Bronchial epithelial cell (primary cell): ENCODE data around the gene KNDC1. TPM values are rescaled to one million over a fixed set of nuclear protein-coding genes. Genes with fewer than 3 reads are reported as not detected.

Experiments
- DNase-seq: peaks from one replicate; pipeline ENCODE4 v3.0.0-alpha.2; 2010; ENCODE audit warnings: low read depth
- FAIRE-seq: peaks from 2 replicates; lab custom pipeline; 2011; peaks lifted over from hg19 to GRCh38; lab: Jason Lieb, UNC
- H3K27me3 ChIP-seq: 2 replicates; pipeline ENCODE4 v1.5.1; 2011; ENCODE audit warnings: low read length; ENCODE audit not compliant: control insufficient read depth, insufficient read depth
- H3K36me3 ChIP-seq: 2 replicates; pipeline ENCODE4 v1.5.1; 2011; ENCODE audit warnings: low read length; ENCODE audit not compliant: control insufficient read depth, insufficient read depth
- H3K4me3 ChIP-seq: 2 replicates; pipeline ENCODE4 v1.5.1; 2011; ENCODE audit warnings: mild to moderate bottlenecking, low read depth, low read length, control low read depth
- total RNA-seq: library from RNA; depleted of rRNA; stranded (reverse); fragments of >200 nt; gene quantifications from 2 replicates; pipeline ENCODE4 v1.2.1, GENCODE V29; 2014
- TF ChIP-seq, protein P1 (sequence below): IDR thresholded peaks from 2 replicates; pipeline ENCODE4 v1.5.1; 2011; ENCODE audit warnings: mild to moderate bottlenecking, moderate library complexity, low read length, control low read depth, inconsistent platforms; ENCODE audit not compliant: insufficient read depth, severe bottlenecking

Gene KNDC1
- total RNA-seq, 1 donor from 2014 or later = under 0.01 TPM

- no peaks in the 10 kb centered on the region for H3K27me3 ChIP-seq
- no peaks in the 10 kb centered on the region for H3K36me3 ChIP-seq
- DNase-seq = no peak
- TF ChIP-seq, protein P1, sequence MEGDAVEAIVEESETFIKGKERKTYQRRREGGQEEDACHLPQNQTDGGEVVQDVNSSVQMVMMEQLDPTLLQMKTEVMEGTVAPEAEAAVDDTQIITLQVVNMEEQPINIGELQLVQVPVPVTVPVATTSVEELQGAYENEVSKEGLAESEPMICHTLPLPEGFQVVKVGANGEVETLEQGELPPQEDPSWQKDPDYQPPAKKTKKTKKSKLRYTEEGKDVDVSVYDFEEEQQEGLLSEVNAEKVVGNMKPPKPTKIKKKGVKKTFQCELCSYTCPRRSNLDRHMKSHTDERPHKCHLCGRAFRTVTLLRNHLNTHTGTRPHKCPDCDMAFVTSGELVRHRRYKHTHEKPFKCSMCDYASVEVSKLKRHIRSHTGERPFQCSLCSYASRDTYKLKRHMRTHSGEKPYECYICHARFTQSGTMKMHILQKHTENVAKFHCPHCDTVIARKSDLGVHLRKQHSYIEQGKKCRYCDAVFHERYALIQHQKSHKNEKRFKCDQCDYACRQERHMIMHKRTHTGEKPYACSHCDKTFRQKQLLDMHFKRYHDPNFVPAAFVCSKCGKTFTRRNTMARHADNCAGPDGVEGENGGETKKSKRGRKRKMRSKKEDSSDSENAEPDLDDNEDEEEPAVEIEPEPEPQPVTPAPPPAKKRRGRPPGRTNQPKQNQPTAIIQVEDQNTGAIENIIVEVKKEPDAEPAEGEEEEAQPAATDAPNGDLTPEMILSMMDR = no peak
- FAIRE-seq = no peak
- no peak overlapping the region for H3K4me3 ChIP-seq
Observed at GRCh38 chr10:133195611-133196010, 35.6 kb downstream of the KNDC1 start.

DNA sequence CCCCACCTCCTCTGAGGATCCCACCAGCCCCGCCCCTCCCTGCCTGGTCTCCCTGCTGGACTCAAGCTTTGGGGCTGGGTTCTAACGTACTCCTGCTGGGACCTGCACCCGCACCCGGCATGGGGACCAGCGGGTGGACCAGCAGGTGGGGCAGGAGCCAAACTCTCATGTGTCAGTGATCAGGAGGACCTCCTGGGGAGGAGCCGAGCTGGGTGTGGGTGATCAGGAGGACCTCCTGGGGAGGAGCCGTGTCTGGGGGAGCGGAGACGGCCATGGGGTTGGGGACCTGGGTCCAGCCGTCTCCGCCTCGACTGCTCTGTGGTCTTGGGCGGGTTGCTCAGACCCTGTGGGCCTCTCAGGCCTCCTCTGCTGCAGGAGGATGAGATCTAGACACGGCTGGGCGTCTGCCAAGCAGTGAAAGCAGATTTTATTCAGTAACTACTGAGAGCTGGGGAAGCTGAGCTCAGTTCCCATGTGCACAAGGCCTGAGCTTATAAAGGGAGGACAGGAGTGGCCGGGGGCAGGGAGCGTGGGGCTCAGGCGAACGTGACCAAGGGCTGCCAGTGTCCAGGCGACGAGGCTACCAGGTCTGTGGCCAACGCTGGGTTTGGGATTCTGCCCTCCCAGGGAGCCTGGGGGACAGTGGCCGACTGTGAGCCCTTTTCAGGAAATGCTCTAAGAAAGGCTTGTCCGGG lies 36.3 kb downstream of the KNDC1 start:
- FAIRE-seq = no peak

DNA sequence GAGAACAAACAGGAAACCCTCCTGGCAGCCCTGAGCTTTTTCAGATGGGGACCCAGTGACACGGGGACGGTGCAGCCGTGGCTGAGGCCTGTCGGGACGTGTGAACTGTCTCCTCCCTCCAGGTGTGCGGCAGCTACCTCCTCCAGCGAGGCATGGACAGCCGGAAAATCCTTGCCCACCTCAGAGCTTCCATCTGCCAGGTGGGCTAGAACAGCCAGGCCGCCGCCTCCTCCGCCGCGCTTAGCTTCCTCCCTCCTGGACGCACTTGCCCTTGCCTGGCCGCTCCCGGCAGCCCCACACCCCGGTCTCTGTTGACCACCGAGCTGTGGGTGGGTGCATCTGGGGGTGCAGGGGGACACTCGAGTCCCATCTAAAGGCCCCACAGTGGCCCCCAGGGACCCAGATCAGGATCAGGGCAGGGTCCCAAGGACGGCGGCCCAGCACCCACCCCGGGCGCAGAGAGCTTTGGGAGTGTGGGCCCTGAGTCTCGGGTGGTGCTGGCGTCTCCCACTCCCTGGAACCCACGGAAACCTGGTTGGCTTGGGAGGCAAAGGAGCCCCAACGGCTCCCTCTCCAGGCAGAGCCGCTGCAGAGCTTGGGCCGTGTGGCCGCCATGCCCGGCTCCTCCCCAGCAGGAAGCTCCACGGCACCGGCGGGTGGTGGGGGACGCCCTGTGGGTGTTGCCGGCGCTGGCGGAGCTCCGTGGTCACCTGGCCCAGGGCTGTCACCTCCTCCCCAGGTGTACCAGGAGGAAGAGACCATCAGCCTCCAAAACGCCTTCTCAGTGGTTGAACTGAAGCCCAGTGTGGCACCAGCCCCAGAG lies 37.1 kb downstream of the KNDC1 start:
- H3K4me3 ChIP-seq = no peak overlapping the region
- FAIRE-seq (no peak), DNase-seq (no peak)
- TF ChIP-seq, protein P1 = no peak
- H3K27me3 ChIP-seq = no peaks in the 10 kb centered on the region
- no peaks in the 10 kb centered on the region for H3K36me3 ChIP-seq

More for the DNA sequence above, 36.3 kb downstream of the KNDC1 start:
- DNase-seq = no peak
- H3K36me3 ChIP-seq = no peaks in the 10 kb centered on the region
- H3K4me3 ChIP-seq = no peak overlapping the region
- H3K27me3 ChIP-seq = no peaks in the 10 kb centered on the region
- TF ChIP-seq, protein P1 = no peak

GRCh38 chr10:133197786-133198185 lies 37.8 kb downstream of the KNDC1 start:
- no peak overlapping the region for H3K4me3 ChIP-seq
- no peaks in the 10 kb centered on the region for H3K27me3 ChIP-seq
- no peaks in the 10 kb centered on the region for H3K36me3 ChIP-seq
- no peak for FAIRE-seq
- TF ChIP-seq, protein P1 = no peak
- DNase-seq = no peak

GRCh38 chr10:133198206-133198605 lies 38.2 kb downstream of the KNDC1 start:
- no peak for FAIRE-seq
- Histone ChIP-seq H3K4me3 (no peak overlapping the region), H3K27me3 (no peaks in the 10 kb centered on the region), H3K36me3 (no peaks in the 10 kb centered on the region)
- no peak for DNase-seq
- TF ChIP-seq, protein P1 = no peak
